GM21786 (cell line): ENCODE results near the gene RGSL1.

ENCODE experiments used
- ATAC-seq: cut with Tn5 transposase; IDR thresholded peaks from one replicate; pipeline ENCODE4 v1.9.1; 2021; ENCODE audit not compliant: unreplicated experiment

Gene RGSL1

DNA sequence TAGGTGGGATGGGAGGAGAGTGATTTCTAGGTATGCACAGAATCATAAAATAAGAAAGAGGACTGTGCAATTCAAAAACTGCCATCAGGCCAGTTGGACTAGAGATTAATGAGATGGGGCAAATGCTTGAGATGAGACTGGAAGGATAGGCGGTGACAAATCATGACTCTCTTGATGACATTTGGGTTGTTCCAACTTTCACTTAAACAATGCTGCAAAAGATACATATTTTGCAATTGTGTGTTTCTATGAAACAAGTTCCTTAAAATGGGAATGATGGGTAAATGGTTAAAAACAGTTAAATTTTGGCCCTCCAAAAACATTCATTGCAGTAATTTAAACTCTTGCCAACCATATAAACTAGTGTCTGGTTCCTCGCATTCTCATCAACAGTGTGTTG is 84.0 kb downstream of the RGSL1 start:
- ATAC-seq, result no peak

GRCh38 chr1:182549346-182549745 is 99.4 kb downstream of the RGSL1 start:
- ATAC-seq, result no peak

- no peak for ATAC-seq
Observed at GRCh38 chr1:182549811-182550210, 99.9 kb downstream of the RGSL1 start.

GRCh38 chr1:182552527-182552926 is 102.6 kb downstream of the RGSL1 start:
- ATAC-seq, result no peak

DNA sequence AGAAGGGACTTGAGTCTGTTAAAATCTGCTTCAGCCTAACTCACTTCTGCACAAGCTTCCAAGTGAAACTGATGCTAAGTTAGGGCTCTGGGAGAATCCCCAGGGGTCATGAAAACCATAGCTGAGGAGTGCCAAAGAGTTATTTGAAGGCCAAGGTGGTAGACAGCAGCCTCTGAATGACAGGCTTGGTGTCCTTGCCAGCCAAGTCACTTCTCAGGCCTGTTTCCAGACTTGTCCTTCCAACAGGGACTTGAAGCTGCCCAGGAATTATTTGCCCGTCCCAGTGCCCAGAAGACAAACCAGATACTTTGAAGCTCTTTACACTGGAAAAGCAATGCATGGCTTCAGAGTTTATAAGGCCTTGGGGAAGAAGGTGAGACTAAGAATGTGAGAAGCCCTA is 105.5 kb downstream of the RGSL1 start:
- no peak for ATAC-seq

DNA sequence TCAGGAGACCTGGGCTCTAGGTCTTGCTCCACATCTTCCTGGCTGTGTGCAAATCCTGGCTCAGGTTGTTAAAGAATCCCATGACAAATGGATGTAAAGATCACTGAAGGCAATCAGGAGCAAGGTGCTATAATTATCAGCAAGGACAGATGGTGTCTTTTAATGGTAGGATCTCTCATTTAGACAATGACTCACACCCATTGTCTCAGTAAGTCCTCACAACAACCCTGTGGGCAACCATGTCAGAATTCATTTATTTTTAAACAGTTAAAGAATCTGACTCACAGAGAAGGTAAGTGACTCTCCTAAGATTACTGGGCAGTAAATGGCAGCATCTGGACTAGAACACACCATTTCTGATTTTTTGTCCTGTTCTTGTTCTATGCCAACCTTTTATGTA is 106.3 kb downstream of the RGSL1 start:
- no peak for ATAC-seq

GRCh38 chr1:182560392-182560984 is 110.5 kb downstream of the RGSL1 start:
- ATAC-seq, result no peak

DNA sequence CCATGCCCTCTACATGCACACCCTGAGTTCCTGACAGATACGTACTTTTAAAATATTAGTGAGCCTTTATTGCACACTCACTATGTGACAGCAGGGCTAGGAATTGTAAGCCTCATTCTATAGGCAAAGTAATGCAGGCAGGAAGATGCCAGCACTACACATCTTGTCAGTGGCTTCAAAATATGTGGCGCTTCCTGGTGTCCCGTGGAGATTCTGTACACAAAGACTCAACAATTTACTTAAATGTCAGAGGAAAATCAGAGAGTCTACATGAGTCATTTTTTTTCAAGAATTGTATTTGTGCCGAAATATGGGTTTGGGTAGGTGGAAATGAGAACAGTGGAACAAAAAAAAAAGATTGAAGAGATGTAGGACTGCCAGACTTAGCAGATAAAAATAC is 111.5 kb downstream of the RGSL1 start:
- no peak for ATAC-seq

- ATAC-seq, result no peak
Observed at GRCh38 chr1:182563095-182563494, 113.1 kb downstream of the RGSL1 start.

DNA sequence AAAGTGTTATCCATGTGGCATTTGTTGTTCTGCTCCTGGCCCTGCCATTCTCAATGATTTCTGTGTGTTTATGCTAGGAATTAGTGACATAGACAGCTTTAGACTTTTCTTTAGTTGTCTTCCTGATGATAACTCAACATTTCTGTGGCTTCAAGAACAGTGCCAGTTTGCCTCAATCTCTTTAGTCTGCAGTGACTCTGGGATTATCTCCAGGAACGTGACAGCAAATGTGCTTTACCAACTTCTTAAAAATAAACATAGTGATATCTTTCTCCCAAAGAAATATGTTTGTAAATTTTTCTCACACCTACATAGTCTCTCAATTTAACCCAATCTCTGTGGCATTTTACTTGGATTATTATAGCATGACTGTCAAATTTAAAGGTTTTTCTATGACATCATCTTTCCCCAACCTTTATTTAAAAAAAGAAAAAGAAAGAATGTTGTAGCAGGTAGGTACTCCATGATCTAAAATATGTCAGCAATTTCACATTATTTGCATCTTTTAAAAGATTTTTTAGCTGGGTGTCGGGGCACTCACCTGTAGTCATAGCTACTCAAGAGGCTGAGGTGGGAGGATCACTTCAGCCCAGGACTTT is 114.6 kb downstream of the RGSL1 start:
- ATAC-seq, result no peak

DNA sequence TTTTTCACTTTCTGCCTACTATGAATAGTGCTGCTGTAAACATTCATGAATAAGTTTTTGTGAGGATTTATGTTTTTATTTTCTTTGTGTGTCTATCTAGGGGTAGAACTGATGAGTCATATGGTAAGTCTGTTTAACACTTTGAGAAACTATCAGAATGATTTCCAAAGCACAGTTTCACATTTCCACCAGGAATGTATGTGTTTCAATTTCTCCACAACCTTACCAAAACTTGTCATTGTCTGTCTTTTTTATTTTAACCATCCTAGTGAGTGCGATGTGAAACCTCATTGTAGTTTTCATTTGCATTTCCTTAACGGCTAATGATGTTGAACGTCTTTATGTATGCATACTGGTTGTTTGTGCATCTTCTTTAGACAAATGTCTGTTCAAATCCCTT is 115.6 kb downstream of the RGSL1 start:
- ATAC-seq, result no peak

GRCh38 chr1:182567629-182568028 is 117.7 kb downstream of the RGSL1 start:
- ATAC-seq, result no peak

DNA sequence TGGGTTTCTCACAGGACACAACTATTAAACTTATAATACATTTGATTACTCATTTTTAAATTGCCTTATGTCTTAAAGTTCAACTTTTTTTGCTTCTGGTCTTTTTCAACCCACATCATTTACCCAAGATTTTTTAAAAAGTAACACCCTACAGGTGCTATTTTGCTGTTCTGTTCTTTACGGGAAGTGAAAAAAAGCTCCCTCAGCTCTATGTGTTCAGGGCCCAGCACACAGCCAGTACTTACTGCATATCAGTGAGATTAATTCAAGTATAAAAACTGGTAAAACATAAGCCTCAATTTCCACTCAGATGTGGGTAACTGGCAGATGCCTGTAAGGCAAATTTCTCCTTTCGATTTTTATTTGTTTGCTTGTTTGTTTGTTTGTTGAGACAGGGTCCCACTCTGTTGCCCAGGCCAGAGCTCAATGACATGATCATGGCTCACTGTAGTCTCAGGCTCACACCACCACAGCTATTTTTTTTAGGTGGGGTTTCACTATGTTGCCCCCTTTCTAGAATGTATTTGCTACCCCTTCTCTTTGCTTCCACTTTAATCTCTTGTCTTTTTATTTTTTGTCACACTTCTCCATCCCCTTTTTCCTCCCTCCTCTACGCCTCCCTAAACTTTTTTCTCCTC is 118.8 kb downstream of the RGSL1 start:
- no peak for ATAC-seq

GRCh38 chr1:182569939-182570610 is 120.1 kb downstream of the RGSL1 start:
- no peak for ATAC-seq

- ATAC-seq, result no peak
Observed at GRCh38 chr1:182570611-182570970, 120.6 kb downstream of the RGSL1 start.

DNA sequence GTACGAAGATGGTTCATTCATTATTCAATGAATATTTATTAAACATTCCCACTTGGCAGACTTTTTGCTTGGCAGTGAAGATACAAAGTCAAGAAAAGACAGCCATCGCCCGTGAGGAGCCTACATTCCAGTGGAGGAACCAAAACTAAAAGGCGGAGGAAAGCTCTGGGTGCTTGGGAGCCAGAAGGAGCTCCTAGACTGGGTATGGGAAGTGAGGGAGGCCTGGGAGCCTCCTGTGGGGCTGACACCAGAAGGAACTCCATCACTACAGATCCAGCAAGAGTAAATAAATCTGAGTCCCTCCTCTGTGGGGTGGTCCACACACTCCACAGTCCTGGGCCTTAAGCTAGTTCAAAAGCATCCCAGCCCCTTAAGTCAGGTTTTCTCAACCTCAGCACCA is 124.2 kb downstream of the RGSL1 start:
- no peak for ATAC-seq

DNA sequence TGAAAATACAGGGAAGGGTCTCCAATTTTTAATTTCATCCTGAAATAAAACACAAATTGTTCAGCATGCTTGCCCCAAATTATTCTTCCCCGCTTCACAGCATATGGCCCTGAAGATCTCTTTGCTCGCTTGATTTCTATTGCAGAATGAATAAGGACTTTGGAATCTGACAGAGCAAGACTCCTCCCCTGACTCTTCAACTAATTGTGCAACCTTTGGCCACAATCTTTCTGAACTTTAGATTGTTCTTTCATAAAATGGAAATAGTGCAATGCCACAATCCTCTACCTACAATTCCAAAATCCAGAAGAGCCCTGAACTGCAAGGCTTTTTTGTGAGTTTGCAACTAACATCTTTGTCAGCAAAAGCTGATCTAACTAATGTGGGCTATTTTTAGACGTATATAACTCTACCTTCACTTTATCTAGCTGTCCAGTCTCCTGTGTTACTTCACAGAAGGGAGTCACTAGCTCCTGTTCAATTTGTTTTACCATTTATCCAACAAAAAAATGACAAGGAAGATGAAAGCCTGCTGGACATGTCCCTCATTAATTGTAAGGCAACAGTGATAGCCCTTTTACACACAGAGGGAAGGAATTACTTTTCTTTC is 125.7 kb downstream of the RGSL1 start:
- ATAC-seq, result no peak

DNA sequence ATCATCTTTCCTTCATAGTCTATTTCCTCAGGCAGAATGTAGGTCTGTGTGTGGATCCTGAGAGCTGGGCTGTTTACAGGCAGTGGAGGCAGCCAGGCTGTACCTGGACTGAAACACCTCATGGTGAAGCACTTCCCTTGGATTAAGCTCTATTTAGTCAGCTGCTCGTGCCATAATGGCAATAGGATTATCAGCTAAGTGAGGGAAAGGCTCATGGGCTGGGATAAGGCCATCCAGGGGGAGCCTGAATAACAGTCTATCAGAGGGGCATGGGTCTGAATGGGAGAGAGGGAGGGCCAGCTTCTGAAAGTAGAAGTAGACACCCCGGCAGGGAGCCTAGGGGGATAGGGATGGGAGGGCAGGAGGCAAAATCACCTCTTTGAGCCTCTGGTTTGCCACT is 130.8 kb downstream of the RGSL1 start:
- no peak for ATAC-seq

GRCh38 chr1:182584746-182585145 is 134.8 kb downstream of the RGSL1 start:
- ATAC-seq, result no peak

GRCh38 chr1:182586380-182586779 is 136.4 kb downstream of the RGSL1 start:
- ATAC-seq, result no peak

GRCh38 chr1:182587093-182587492 is 137.1 kb downstream of the RGSL1 start:
- no peak for ATAC-seq
